Mesothelial cell of epicardium (in vitro differentiated cells): ENCODE measurements around the gene LARP4. TPM values are rescaled to one million over a fixed set of nuclear protein-coding genes. Genes with fewer than 3 reads are reported as not detected.

Experiments used
- DNase-seq, 2 experiments: peaks; one replicate each; pipeline ENCODE4 v3.0.0; 2021; ENCODE audit warnings: low spot score in 2 of 2; ENCODE audit not compliant: unreplicated experiment in 2 of 2
- H3K27ac Mint-ChIP-seq: 2 replicates; pipeline ENCODE4 v1.8.0; 2021; ENCODE audit warnings: mixed read lengths
- H3K27me3 Mint-ChIP-seq: 2 replicates; pipeline ENCODE4 v1.8.0; 2021; ENCODE audit warnings: low read depth, mixed read lengths
- H3K36me3 Mint-ChIP-seq: 2 replicates; pipeline ENCODE4 v1.8.0; 2021; ENCODE audit warnings: mixed read lengths
- H3K4me1 Mint-ChIP-seq: 2 replicates; pipeline ENCODE4 v1.8.0; 2021; ENCODE audit warnings: mixed read lengths
- H3K4me3 Mint-ChIP-seq: 2 replicates; pipeline ENCODE4 v1.8.0; 2021; ENCODE audit warnings: mild to moderate bottlenecking, moderate library complexity, mixed read lengths
- H3K9me3 Mint-ChIP-seq: 2 replicates; pipeline ENCODE4 v1.8.0; 2021; ENCODE audit warnings: mixed read lengths
- total RNA-seq: library from RNA; stranded (reverse); gene quantifications from 3 replicates; pipeline ENCODE4 v1.2.1, GENCODE V29; 2021
- TF ChIP-seq, protein P1 (sequence below): fragments of 200-600 bp; sonication (generic); IDR thresholded peaks from one replicate; pipeline ENCODE4 v1.5.0; 2021; ENCODE audit warnings: antibody characterized with exemption; ENCODE audit not compliant: unreplicated experiment

LARP4 gene
- total RNA-seq, 1 donor from 2014 or later, result 48.7 TPM

DNA sequence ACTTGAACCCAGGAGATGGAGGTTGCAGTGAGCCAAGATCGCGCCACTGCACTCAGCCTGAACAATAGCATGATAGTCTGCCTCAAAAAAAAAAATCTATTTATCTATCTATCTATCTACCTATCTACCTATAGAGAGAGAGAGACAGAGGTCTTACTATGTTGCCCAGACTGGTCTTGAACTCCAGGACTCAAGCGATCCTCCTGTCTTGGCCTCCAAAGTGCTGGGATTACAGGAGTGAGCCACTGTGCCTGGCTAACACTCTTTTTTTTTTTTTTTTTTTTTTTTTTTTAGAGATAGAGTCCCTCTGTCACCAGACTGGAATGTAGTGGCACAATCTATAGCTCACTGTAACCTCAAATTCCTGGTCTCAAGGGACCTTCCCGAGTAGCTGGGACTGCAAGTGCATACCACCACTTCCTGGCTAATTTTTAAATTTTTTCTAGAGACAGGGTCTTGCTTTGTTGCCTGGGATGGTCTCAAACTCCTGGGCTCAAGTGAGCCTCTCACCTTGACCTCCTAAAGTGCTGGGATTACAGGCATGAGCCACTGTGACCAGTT lies 6.1 kb upstream of the LARP4 start:
- H3K27me3 Mint-ChIP-seq, result no peaks in the 10 kb centered on the region
- DNase-seq, result no peak
- H3K36me3 Mint-ChIP-seq, result no peaks in the 10 kb centered on the region
- H3K4me3 Mint-ChIP-seq, result no peak overlapping the region
- no peaks in the 10 kb centered on the region for H3K9me3 Mint-ChIP-seq
- H3K4me1 Mint-ChIP-seq, result peaks cover 2% of the 10 kb centered on the region
- TF ChIP-seq, protein P1, sequence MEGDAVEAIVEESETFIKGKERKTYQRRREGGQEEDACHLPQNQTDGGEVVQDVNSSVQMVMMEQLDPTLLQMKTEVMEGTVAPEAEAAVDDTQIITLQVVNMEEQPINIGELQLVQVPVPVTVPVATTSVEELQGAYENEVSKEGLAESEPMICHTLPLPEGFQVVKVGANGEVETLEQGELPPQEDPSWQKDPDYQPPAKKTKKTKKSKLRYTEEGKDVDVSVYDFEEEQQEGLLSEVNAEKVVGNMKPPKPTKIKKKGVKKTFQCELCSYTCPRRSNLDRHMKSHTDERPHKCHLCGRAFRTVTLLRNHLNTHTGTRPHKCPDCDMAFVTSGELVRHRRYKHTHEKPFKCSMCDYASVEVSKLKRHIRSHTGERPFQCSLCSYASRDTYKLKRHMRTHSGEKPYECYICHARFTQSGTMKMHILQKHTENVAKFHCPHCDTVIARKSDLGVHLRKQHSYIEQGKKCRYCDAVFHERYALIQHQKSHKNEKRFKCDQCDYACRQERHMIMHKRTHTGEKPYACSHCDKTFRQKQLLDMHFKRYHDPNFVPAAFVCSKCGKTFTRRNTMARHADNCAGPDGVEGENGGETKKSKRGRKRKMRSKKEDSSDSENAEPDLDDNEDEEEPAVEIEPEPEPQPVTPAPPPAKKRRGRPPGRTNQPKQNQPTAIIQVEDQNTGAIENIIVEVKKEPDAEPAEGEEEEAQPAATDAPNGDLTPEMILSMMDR, result no peak
- H3K27ac Mint-ChIP-seq, result no peak overlapping the region

DNA sequence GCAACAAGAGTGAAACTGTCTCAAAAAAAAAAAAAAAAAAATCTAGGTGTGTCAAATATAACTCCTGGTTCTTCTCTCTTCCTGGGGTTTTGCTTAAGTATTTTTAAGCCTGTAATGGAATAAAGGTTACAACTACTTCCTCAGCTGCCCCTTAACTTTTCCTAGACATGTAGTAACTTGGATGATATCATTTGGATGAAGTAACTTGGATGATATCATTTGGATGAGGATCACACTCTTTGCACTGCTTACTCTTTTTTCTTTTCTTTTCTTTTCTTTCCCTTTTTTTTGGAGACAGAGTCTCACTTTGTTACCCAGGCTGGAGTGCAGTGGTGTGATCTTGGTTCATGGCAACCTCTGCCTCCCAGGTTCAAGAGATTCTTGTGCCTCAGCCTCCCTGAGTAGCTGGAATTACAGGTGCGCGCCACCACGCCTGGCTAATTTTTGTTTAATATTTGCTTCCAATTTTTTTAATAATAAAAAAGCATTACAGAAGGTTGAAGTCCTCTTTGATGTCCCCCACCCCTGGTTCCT lies 3.5 kb upstream of the LARP4 start:
- peaks cover 10% of the 10 kb centered on the region for H3K4me1 Mint-ChIP-seq
- no peaks in the 10 kb centered on the region for H3K9me3 Mint-ChIP-seq
- TF ChIP-seq, protein P1, result no peak
- no peak for DNase-seq
- no peak overlapping the region for H3K4me3 Mint-ChIP-seq
- H3K27me3 Mint-ChIP-seq, result no peaks in the 10 kb centered on the region
- no peaks in the 10 kb centered on the region for H3K36me3 Mint-ChIP-seq
- no peak overlapping the region for H3K27ac Mint-ChIP-seq

DNA sequence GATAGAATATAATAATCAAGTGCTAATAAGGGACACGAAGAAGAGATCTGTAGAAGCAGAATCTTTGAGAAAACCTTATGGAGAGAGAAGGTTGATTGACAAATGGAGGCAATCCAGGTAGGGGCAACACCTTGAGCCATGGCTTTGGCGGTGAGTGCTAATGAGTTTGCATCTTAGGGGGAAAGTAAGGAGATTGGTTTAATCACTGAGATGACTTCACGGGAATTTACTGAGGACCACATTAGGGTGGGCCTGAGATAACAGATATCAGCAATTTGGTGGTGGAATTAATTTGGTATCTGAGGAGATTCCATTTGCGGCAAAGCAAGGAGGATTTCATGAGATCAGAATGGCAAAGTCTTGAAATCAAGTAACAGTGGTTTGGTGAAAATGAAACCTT lies 1.8 kb upstream of the LARP4 start:
- no peaks in the 10 kb centered on the region for H3K9me3 Mint-ChIP-seq
- no peaks in the 10 kb centered on the region for H3K36me3 Mint-ChIP-seq
- peaks cover 26% of the 10 kb centered on the region for H3K4me1 Mint-ChIP-seq
- no peak overlapping the region for H3K27ac Mint-ChIP-seq
- DNase-seq, result no peak
- H3K4me3 Mint-ChIP-seq, result no peak overlapping the region
- H3K27me3 Mint-ChIP-seq, result no peaks in the 10 kb centered on the region
- TF ChIP-seq, protein P1, result no peak

DNA sequence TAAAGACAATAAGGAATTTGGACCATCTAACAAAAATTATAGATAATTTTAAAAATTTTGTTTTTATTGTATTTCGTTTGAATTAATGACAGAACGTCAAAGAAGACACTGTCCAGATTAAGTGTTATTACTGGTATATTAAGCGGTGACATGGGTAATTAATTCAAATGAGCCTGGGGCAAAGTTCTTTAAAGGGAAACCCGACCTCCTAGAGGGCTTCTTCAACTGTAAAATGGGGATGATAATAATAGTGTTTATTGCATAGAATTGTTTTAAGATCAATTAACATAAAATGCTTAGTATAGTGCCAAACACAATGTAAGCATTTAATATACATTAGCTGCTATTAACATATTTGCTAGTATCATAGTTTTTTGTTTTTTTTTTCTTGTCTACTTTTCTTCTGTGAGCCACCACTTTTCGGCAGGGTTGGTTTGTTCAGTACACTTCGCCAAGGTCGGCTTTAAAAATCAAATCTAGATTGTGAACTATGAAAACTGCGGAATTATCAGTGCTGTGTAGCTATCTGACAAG lies 514 bp upstream of the LARP4 start:
- no peaks in the 10 kb centered on the region for H3K27me3 Mint-ChIP-seq
- no peaks in the 10 kb centered on the region for H3K36me3 Mint-ChIP-seq

DNA sequence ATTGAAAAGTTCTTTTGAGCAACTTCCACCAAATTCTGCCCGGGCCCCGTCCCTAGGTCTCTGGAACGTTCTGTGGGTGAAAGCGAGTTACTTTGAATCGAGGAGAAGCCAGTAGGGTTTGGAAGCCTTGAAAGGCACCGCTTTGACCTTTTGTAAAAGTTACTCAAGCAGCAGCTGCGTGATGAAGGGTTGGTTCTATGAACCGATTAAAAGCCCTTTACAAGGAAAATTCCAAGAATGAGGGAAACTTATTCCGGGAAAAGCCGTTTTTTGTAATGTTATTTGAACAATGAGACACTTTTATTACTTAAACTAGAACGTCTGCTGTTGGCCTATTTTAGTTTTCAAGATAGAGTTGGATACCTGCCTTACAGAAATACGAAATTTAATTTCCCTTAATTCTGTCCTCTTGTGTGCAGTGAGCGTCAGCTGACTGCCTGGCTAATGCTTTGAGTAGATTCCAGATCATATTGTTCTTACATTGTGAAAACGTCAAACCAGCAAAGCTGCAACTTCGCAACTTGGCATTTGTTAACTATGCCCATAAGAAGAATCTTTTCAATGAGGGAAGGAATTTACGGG lies 906 bp downstream of the LARP4 start:
- Mint-ChIP-seq H3K9me3 (no peaks in the 10 kb centered on the region), H3K4me1 (peaks cover 24% of the 10 kb centered on the region), H3K27ac (peak overlapping the region; percentile 99), H3K36me3 (no peaks in the 10 kb centered on the region), H3K4me3 (peak overlapping the region; percentile 98), H3K27me3 (no peaks in the 10 kb centered on the region)
- TF ChIP-seq, protein P1, result no peak
- no peak for DNase-seq

More for the DNA sequence above, 514 bp upstream of the LARP4 start:
- Mint-ChIP-seq H3K4me3 (peak overlapping the region; percentile 98), H3K9me3 (no peaks in the 10 kb centered on the region), H3K4me1 (peaks cover 26% of the 10 kb centered on the region), H3K27ac (peak overlapping the region; percentile 99)
- TF ChIP-seq, protein P1, result no peak
- DNase-seq, result no peak
